Limb (tissue), 2 donors: Measurements from ENCODE around the gene CTXN1.
A peak's percentile ranks its signal among the peaks of the same experiment; 100 is the strongest.

Source experiments
- DNase-seq, 2 donors: peaks; one replicate each; pipeline ENCODE4 v3.0.0-alpha.2; 2016; ENCODE audit errors: extremely low spot score in 2 of 2

The CTXN1 gene

DNA sequence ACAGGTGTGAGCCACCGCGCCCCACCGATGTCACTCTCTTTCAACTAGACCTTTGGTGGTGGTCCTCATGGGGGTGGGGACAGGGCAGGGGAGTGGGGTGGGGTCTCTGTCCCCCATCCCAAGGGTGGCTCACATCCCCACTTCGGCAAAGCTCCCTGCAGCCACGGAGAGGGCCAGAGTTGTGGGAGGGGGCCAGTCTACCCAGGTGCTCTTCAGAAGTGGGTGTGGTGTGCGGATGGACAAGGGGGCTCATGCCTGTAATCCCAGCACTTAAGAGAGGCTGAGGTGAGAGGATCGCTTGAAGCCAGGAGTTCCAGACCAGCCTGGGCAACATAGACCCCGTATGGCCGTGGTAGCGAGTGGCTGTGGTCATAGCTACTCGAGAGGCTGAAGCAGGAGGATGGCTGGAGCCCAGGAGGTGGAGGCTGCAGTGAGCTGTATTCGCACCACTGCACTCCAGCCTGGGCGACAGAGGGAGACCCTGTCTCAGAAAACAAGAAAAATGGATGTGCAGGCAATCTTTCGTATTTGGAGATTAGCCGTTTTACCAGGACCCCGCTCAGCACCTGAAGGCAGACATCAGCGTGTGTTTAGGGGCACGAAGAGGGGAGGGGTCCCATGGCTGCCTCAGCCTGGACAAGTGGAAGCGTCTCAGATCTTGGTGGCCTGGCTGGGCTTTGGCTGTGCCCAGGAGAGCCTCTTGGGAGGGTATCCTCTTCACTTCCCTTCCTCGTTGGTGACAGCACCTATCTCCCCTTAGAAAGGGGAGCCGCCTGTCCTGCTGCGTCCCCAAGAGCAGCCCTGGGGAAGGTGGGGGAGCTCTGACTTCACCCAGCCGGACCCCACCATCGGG lies 10.5 kb downstream of the CTXN1 start:
- no peak for DNase-seq

DNA sequence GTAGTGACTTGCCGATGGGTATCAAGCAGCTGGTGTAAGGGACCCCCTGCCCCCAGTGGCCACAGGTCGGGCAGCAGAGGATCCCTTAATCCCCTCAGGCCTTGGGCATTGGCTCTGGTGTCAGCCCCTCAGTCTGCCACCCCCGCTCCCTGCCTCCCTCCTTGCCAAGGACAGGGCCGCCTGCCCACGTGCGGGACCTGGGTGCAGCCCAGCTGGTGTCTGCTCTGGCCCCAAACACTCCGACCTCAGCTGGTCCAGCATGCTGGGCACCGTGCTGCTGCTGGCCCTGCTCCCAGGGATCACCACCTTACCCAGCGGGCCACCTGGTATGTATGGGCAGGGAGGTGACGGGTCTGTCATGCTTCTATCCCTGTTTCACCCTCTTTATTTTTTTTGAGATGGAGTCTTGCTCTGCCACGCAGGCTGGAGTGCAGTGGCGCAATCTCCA lies 11.3 kb downstream of the CTXN1 start, which contains the start of gene TGFBR3L:
Gene TGFBR3L, plus strand, starts transcription at position 233 of the 448 bp plus-strand sequence.
- DNase-seq, result no peak

DNA sequence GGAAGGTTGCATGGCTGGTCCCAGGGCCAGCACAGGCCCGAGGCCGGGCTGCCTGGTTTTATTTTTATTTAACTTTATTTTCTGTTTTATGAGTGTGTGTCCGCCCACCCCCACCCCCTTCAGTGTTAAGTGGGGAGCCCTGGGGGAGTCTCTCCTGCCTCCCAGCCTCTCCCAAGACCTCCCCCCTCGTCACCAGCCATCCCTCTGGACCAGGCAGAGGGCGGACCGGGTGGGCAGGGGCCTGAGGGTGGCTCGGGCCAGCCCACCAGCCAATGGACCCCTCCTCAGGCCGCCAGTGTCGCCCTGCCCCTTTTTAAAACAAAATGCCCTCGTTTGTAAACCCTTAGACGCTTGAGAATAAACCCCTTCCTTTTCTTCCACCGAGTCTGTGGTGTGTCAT lies 11.8 kb downstream of the CTXN1 start:
- no peak for DNase-seq

DNA sequence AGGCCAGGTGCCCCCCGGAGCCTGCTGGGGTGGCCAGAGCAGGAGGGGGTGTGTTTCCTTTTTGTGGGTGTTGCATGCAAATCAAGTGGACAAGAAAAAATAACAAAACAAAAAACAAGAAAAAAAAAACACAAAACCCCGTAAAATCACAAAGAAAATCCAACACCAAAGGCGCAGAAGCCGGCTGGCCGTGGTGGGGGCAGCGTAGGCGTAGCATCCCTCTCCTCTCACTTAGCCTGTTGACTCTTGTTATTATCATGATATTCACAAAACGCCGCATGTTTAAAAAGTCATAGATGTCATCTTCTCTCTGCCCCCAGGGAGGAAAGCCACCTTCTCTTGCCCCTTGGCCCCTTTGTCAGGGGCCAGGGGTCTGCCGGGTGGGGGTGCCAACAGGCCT lies 12.3 kb downstream of the CTXN1 start:
- DNase-seq, result no peak

DNA sequence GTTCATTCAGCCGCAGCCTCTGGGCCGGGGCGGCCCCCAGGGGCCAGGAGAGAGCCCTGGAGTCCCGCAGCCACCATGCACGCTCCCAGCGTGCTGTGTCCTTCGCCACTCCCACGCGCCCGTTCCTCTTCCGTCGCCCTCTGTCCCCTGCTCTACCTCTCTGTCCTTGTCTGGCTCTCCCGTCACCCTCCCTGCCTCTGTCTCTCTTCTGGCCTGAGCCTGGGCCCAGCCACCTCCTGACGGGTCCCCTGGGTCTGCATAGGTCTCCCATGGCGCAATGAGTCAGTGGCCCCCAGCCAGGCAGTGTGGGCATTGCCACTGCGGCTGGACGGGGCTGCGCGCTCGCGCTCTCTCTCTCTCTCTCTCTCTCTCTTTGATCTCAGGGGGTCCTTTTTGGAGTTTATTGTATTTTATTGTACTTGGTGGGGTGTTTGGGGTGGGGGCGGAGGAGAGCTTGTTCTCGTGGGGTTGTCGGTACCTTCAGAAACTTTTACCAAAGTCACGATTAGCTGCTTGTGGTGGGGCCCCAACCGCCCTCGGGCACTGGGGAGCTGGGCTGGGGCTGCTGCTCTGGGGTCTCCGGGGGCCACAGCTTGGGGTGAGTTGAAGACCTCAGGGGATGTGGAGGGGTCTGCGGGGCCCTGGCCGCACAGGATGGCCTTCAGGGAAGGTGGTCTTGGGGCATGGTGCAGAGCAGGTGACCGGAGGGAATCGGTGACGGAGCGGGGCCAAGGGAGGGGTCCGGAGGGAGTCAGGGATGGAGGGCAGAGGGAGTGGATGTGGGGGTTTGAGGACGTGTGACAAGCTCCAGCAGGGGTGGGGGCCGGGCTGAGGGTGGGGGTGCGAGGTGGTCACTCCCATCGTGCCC lies 13.0 kb downstream of the CTXN1 start:
- DNase-seq, result no peak

DNA sequence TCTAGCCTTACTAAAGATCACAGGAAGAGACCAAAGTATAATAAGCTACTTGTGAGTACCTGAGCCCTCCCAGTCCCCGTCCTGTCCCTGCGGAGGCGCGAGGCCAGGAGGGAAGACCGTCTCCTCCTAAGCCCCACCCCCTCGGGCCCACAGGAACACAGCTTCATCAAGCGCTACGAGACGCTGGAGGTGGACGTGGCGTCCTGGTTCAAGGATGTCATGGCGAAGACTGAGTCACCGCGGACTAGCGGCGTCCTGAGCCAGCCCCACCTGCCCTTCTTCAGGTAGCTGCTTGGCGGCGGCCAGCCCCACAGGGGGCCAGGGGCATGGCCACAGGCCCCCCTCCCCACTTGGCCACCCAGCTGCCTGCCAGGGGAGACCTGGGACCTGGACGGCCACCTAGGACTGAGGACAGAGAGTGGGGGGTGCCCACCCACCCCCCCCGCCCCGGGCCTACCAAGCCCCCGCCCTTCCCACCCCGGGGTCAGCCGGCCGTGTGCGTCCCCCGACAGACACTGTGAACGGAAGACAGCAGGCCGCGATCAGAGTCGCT lies 13.7 kb downstream of the CTXN1 start:
- DNase-seq, result no peak

DNA sequence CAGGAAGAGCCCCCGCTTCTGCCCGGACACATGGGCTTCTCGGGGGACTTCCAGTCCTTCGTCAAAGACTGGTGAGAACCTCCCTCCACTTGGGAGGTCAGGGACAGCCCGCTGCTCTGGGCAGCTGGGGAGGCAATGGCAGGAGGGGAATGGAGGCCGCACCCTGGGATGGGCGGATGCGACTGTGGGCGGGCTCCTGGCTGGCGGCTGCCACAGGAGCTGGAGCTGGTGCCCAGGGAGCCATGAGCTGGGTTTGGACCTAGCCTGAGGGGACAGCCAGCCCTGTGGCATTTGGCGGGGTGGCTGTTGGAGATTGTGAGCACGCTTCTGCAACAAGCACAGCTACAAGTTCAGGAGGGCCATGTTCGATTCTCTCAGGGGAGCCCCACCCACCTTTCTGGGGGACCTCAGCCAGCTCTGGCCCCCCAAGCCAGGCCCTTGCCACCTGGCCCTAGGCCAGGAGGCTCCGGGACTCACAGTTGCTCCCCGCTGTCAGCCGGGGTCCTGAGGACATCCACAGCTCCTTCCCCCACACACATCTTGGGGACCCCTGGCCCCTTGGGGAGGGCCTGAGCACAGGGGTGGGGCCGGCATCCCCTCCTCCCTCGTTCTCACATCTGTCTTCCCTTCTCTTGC lies 14.3 kb downstream of the CTXN1 start:
- no peak for DNase-seq

DNA sequence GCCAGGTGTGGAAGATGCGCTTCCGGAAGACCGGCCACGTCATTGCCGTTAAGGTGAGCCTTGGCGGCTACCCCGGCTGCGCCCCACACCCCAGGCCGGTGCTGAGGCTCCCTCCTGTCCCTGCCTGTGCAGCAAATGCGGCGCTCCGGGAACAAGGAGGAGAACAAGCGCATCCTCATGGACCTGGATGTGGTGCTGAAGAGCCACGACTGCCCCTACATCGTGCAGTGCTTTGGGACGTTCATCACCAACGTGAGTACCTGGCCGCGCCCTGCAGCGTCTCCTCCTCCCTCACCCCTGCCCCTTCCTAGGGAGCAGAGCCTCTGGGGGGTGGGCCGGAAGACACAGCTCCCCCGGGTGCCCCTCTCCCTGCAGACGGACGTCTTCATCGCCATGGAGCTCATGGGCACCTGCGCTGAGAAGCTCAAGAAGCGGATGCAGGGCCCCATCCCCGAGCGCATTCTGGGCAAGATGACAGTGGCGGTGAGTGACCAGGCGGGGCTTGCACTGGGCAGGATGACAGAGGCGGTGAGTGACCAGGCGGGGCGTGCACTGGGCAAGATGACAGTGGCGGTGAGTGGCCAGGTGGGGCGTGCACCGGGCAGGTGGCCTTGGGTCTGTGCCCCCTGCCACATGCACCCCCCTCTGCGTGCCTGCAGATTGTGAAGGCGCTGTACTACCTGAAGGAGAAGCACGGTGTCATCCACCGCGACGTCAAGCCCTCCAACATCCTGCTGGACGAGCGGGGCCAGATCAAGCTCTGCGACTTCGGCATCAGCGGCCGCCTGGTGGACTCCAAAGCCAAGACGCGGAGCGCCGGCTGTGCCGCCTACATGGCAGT lies 15.4 kb downstream of the CTXN1 start:
- DNase-seq, result no peak

DNA sequence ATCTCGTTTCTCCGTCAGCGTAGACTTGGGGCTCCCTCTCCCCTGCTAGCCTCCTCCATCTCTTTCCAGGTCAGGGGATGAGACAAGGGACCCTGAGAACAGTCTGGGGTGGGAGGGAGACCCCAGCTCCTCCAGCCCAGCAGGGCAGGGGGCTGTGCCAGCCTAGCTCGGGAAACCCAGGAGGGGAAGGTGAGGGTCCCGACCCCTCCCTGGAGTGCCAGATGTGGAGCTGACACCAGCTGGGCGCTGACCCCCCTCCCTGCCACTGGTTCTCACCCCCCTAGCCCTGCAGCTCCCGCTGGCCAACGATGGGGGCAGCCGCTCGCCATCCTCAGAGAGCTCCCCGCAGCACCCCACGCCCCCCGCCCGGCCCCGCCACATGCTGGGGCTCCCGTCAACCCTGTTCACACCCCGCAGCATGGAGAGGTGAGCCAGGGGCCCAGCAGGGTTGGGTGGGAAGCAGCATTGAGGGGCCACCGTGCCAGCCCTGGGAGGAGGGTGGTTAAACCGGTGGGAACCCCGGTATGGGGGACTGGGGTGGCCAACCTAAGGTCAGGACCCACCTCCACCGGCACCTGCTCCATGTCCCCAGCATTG lies 16.4 kb downstream of the CTXN1 start:
- DNase-seq, result no peak

DNA sequence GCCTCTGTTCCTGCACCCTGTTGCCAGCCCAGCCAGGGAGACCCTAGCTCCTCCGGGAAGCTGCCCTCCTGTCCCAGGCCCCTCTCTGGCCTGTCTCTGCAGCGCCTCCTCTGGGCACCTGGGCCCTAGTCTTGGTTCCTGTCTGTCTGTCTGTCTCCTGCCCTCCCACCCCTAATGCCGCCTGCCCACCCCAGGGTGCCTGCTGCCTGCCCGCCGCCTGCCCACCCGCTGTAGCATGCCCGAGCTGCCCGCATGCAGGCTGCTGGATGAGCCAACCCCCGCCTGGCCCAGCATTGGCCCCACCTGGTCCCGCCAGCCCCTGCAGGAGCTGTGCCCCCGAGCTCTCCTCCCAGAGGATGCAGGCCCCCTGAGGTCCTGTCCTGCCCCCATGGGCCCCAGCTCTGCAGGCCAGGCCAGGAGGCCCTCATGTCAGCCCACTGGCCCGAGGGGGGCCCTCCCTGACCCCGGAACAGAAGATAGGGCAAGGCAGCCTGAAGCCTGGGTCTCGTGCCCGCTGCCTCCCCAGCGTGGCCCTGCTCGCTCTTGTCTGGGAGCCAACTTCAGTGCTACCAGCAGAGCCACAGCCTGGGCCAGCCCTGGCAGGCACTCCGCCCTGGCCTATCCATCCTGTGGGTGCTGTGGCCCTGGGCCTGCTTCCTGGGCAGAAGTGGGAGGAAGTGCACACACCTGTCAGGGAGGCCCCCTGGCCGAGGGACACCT lies 17.0 kb downstream of the CTXN1 start:
- no peak for DNase-seq

DNA sequence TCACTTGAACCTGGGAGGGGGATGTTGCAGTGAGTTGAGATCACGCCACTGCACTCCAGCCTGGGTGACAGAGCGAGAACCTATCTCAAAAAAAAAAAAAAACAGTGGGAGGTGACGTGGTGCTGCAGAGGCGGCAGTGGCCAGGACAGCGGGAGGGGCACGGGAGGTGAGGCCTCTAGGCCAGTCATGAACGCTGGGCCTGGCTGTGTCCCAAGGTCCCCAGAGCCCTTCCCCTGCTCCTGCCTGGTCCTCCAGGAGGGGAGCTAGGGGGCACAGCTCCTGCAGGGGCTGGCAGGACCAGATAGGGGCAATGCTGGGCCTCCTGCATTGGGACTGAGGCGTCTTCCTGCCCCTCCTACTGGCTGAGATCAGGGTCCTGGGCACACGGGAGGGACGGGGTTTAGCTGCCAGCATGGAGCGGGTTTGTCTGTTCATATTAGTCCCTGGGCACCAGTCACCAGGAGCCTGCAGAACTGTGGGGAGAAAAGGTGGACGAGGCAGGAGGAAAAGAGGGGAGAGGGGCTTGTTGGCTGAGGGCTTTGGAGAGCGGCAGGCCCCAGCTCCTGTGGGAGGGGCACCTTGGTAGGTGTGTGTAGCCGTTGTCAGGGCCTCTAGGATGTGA lies 17.7 kb downstream of the CTXN1 start:
- no peak for DNase-seq

DNA sequence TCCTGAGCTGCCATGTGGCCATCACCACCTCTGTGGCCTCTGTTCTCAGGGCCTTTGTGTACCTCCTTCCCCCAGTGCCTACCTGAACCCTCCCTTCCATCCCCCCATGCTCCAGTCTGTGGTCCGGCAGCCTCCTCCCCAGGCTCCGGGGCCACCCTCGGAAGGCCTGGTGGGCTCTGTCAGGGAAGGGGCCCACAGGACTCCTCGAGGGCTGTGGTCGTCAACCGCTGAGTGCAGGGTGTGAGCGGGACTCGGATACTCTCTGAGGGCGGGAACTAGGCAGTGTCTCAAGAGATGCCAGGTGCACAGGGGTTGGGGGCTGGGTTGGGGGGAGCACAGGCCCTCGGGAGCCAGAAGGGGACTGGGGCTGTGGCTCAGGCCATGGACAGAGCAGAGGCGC lies 18.4 kb downstream of the CTXN1 start:
- DNase-seq, result no peak

DNA sequence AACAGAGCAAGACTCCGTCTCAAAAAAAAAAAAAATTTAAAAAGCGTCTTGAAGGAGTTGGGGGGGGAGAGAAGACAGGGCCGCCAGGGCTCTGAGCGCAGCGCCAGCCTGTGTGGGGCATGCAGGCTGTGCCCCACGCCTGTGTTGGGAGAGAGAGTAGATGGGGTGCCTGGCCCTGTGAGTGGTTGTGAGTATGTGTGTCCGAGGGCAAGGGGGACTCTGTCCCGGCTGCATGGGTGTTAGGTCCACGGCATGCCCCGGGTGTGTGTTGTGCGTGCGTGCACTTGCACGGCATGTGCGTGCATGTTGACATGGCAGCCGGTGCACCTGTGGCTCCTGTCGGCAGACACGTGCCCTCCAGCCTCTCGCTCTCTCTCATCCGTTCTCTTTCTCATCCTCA lies 18.8 kb downstream of the CTXN1 start:
- DNase-seq, result no peak

DNA sequence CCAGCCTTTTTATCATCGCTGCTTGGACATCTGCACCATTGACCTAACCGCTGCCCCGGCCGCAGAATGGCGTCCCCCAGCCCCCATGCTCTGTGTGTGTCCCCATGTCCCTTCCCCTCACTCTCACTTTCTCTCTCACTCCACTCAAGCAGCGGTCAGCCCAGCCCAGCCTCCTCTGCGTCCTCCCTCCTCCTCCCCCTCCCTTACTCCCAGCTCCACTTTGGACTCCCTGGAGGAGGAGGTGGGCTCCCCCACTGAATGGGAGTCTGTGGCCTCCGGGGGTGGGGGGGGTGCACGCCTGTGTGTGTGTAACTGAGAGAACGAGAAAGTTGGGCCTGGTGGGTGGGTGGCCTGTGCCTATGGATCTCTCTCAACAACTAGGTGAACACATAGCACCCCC lies 20.1 kb downstream of the CTXN1 start:
- peak in 1 of 2 donors; percentile 32 for DNase-seq

DNA sequence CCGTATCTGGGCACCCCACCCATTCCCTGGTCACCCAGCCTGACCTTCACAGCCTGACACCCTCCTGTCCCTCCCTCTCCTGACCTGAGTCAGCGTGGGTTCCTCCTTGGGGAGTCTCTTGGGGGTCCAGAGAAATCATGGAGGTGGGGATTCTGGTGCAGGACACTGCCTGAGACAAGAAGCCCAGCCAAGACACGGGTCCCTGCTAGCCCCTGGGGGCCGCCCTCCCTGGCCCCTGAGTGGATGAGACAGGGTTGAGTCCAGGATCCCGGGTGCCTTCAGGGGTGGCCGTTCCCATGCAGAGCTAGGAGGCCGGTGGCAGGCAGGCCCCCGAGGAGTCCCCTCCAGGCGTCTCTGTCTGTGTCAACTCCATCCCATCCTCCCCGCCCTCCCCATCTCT lies 20.7 kb downstream of the CTXN1 start:
- DNase-seq, result no peak

DNA sequence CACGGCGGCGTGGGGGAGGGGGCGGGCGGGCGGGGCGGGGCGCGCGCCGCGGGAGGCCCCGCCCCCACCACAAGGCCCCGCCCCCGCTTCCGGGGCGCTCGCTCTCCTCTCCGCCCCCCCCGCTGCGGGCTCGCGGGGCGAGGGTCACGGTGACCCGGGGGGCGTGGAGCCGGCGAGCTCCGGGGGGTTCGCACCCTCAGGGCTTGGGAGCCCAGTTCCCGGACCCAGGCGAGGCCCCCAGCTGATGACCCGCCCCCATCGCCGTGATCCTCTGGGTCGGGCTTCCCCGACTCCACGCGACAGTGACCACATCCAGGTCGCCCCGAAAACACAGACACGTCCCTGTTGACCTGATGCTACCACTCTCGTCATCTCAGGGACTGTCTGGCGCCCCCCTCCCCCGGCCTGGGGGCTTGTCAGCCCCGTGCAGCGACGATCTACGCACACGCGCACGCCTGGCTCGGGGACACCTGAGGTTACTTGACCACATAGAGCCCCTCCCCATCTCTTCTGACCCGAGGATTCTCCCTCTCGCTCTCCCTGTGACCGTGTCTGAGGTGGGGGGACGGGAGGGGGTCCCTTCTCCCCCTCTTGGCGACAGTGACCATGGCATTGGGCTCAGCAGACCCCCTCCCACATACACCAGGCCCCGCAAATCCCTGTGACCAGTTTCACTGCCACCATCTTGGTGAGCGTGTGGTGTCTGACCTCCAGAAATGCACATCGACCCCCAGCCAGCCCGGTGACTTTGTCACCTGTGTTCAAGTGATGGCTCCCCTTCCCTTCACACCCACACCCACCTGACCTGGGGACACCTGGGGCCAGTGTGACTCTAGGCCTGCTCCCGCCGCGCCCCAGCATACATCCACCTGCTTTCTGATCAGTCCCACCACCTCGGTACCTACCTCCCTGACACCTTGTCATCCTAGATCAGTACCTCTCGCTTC lies 21.6 kb downstream of the CTXN1 start:
- DNase-seq, result no peak

DNA sequence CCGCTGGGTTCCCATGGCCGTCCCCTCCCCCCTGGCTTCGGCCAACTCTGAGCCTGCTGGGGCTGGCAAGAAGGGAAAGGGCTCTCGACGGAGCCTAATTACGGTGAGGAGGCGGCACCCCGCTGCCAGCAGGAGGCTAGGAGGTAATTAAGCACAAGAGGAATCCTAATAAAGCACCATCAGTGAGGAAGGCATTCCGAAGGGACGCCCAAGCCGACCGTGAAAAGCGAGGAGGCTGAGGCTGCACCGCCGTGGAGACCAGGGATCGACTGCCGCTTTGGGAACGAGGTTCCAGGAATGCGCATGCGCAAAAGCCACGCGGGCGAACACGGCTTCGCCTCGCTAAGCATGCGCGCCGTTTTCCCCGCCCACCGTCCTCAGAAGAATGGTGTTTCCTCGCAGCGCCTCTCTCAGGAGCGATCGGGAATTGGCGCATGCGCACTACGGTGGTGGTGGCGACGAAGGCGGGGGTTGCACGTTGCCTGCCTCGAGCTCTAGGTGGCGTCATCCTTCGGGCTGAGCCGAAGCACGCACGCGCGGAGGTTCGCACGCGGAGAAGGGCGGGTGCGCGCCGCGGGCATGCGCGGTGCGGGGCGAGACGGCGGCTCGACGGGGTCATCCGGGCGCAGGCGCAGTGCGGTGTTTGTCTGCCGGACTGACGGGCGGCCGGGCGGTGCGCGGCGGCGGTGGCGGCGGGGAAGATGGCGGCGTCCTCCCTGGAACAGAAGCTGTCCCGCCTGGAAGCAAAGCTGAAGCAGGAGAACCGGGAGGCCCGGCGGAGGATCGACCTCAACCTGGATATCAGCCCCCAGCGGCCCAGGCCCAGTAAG lies 22.5 kb downstream of the CTXN1 start, which contains the start of gene MAP2K7:
Gene MAP2K7, plus strand, starts transcription at position 634 of the 830 bp plus-strand sequence. Its CDS starts 68 bp downstream, at position 702.
- DNase-seq, result peak; percentile 99 to 100
